ENCODE measurements around the gene GLRX5. TPM values are rescaled to one million over a fixed set of nuclear protein-coding genes. Genes with fewer than 3 reads are reported as not detected.

The GLRX5 gene
- polyA plus RNA-seq, 1 donor from 2014 or later = 34.5 TPM

DNA sequence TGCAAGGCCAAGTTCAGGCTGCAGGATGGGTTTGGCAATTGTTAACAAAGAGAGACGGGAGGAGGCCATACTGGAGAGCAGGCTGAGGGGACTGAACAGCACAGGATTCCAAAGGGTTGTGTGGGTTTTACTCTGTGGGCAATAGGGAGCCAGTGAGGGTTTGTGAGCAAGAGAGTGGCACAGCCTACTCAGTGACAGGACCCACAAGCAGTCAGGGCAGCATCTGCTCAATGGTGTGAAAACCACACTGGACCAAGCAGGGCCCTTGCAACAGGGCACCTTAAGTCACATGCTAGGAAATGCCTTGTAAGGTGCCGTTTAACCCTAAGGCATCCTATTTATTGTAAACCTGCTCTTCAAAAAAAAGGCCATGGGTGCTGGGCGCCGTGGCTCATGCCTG, 40.4 kb upstream of the GLRX5 start:
- Mint-ChIP-seq H3K27ac (peak overlapping the region; percentile 94 to 98 (median 97)), H3K36me3 (peaks cover 9% of the 10 kb centered on the region), H3K9me3 (peaks cover 0 to 4% (median 0%) of the 10 kb centered on the region in 3 donors), H3K27me3 (no peaks in the 10 kb centered on the region), H3K4me3 (peak overlapping the region in 3 of 4 donors; percentile 84 to 89 (median 86)), H3K4me1 (peaks cover 55 to 69% (median 66%) of the 10 kb centered on the region in 3 donors)

GRCh38 chr14:95495076-95495475, 39.8 kb upstream of the GLRX5 start:
- H3K9me3 Mint-ChIP-seq = peaks cover 0 to 4% (median 0%) of the 10 kb centered on the region in 3 donors
- H3K27me3 Mint-ChIP-seq = no peaks in the 10 kb centered on the region
- peaks cover 9% of the 10 kb centered on the region for H3K36me3 Mint-ChIP-seq
- H3K4me1 Mint-ChIP-seq = peaks cover 56 to 69% (median 67%) of the 10 kb centered on the region in 3 donors
- peak overlapping the region; percentile 61 to 89 (median 85) for H3K4me3 Mint-ChIP-seq
- peak overlapping the region; percentile 94 to 98 (median 97) for H3K27ac Mint-ChIP-seq

DNA sequence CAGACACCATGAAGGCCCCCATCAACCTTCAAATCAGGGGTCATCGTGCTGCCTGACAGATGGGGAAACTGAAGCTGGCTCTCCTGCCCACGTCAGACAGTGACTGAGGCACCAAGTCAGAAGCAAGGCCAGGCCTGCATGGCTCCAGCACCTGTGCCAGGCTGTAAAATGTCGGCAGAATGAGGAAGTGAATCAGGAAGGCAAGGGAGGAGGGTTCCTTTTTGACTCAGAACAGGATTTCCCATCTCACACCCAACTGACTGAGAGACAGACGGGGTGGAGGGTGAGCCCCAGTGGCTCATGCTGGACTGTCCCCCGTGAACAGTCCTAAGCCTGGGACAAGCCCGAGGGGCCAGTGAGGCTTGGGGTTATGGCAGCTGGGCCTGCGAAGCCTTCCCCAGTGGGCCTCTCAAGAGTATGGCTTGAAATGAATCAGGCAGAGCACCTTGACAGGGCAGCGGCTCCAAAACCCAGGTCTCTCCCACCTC, 39.3 kb upstream of the GLRX5 start:
- H3K4me3 Mint-ChIP-seq = peak overlapping the region; percentile 61 to 89 (median 85)
- peaks cover 54 to 67% (median 64%) of the 10 kb centered on the region in 3 donors for H3K4me1 Mint-ChIP-seq
- peak overlapping the region; percentile 94 to 98 (median 97) for H3K27ac Mint-ChIP-seq
- peaks cover 0 to 4% (median 0%) of the 10 kb centered on the region in 3 donors for H3K9me3 Mint-ChIP-seq
- H3K36me3 Mint-ChIP-seq = peaks cover 11% of the 10 kb centered on the region
- no peaks in the 10 kb centered on the region for H3K27me3 Mint-ChIP-seq

GRCh38 chr14:95496111-95496681, 38.7 kb upstream of the GLRX5 start:
- Mint-ChIP-seq H3K27me3 (no peaks in the 10 kb centered on the region), H3K27ac (peak overlapping the region; percentile 94 to 98 (median 97)), H3K36me3 (peaks cover 17% of the 10 kb centered on the region), H3K4me1 (peaks cover 57 to 67% (median 66%) of the 10 kb centered on the region in 3 donors), H3K4me3 (peak overlapping the region in 3 of 4 donors; percentile 84 to 89 (median 86)), H3K9me3 (peaks cover 0 to 4% (median 0%) of the 10 kb centered on the region in 3 donors)

- H3K27ac Mint-ChIP-seq = peak overlapping the region; percentile 94 to 98 (median 97)
- H3K36me3 Mint-ChIP-seq = peaks cover 17% of the 10 kb centered on the region
- H3K9me3 Mint-ChIP-seq = peaks cover 0 to 4% (median 0%) of the 10 kb centered on the region in 3 donors
- H3K4me1 Mint-ChIP-seq = peaks cover 57 to 71% (median 69%) of the 10 kb centered on the region in 3 donors
- peak overlapping the region in 3 of 4 donors; percentile 20 to 89 (median 84) for H3K4me3 Mint-ChIP-seq
- no peaks in the 10 kb centered on the region for H3K27me3 Mint-ChIP-seq
Measured at GRCh38 chr14:95496690-95497259, 38.1 kb upstream of the GLRX5 start.

GRCh38 chr14:95497561-95498011, 37.3 kb upstream of the GLRX5 start:
- Mint-ChIP-seq H3K4me3 (peak overlapping the region in 3 of 4 donors; percentile 43 to 88 (median 78)), H3K27ac (peak overlapping the region; percentile 94 to 98 (median 97)), H3K36me3 (peaks cover 15% of the 10 kb centered on the region), H3K27me3 (no peaks in the 10 kb centered on the region), H3K4me1 (peaks cover 56 to 76% (median 69%) of the 10 kb centered on the region in 3 donors), H3K9me3 (no peaks in the 10 kb centered on the region)

GRCh38 chr14:95498622-95499353, 36.1 kb upstream of the GLRX5 start:
- Mint-ChIP-seq H3K27me3 (no peaks in the 10 kb centered on the region), H3K4me3 (peak overlapping the region in 2 of 4 donors; percentile 8 to 31), H3K9me3 (no peaks in the 10 kb centered on the region), H3K36me3 (peaks cover 15% of the 10 kb centered on the region), H3K27ac (peak overlapping the region in 2 of 3 donors; percentile 13 to 73), H3K4me1 (peaks cover 58 to 78% (median 77%) of the 10 kb centered on the region in 3 donors)

GRCh38 chr14:95499354-95499750, 35.5 kb upstream of the GLRX5 start:
- Mint-ChIP-seq H3K9me3 (no peaks in the 10 kb centered on the region), H3K36me3 (peaks cover 17% of the 10 kb centered on the region), H3K4me3 (peak overlapping the region in 2 of 4 donors; percentile 31 to 51), H3K4me1 (peaks cover 58 to 79% (median 77%) of the 10 kb centered on the region in 3 donors), H3K27ac (peak overlapping the region; percentile 13 to 88 (median 73)), H3K27me3 (no peaks in the 10 kb centered on the region)

DNA sequence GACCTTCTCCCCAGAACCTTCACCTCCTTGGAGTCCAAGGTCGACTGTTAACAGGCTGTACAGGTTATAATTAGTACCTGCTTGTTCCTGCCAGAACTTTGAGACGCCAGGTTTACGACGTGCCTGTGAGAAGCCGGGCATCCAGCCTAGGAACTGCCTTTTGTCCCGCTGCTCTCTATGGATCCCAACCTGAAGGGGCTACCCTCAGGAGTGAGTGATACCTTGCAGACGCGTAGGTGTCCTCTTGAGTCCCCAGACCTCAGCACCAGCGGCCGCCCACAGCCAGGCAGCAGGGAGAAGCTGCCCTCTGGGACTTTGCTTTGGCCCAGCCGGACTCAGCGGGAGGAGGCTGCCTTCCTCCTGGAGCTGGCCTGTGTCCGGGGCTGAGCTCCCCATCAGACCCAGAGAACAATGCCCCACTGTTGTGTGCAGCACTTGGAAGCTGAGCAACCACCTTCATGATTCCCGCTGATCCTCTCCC, 34.6 kb upstream of the GLRX5 start:
- Mint-ChIP-seq H3K27ac (peak overlapping the region; percentile 73 to 90 (median 85)), H3K4me1 (peaks cover 59 to 78% (median 76%) of the 10 kb centered on the region in 3 donors), H3K9me3 (no peaks in the 10 kb centered on the region), H3K4me3 (peak overlapping the region in 1 of 4 donors; percentile 85), H3K27me3 (no peaks in the 10 kb centered on the region), H3K36me3 (peaks cover 15% of the 10 kb centered on the region)

- H3K36me3 Mint-ChIP-seq = peaks cover 14% of the 10 kb centered on the region
- no peaks in the 10 kb centered on the region for H3K27me3 Mint-ChIP-seq
- peak overlapping the region; percentile 73 to 90 (median 85) for H3K27ac Mint-ChIP-seq
- H3K9me3 Mint-ChIP-seq = no peaks in the 10 kb centered on the region
- H3K4me3 Mint-ChIP-seq = peak overlapping the region in 3 of 4 donors; percentile 63 to 86 (median 85)
- H3K4me1 Mint-ChIP-seq = peaks cover 55 to 77% (median 74%) of the 10 kb centered on the region in 3 donors
Measured at GRCh38 chr14:95500772-95501401, 34.0 kb upstream of the GLRX5 start.

GRCh38 chr14:95502381-95502950, 32.4 kb upstream of the GLRX5 start:
- no peaks in the 10 kb centered on the region for H3K9me3 Mint-ChIP-seq
- peaks cover 47 to 75% (median 66%) of the 10 kb centered on the region in 3 donors for H3K4me1 Mint-ChIP-seq
- peaks cover 14% of the 10 kb centered on the region for H3K36me3 Mint-ChIP-seq
- peak overlapping the region in 3 of 4 donors; percentile 37 to 82 (median 79) for H3K4me3 Mint-ChIP-seq
- H3K27me3 Mint-ChIP-seq = no peaks in the 10 kb centered on the region
- H3K27ac Mint-ChIP-seq = peak overlapping the region in 2 of 3 donors; percentile 63 to 82

DNA sequence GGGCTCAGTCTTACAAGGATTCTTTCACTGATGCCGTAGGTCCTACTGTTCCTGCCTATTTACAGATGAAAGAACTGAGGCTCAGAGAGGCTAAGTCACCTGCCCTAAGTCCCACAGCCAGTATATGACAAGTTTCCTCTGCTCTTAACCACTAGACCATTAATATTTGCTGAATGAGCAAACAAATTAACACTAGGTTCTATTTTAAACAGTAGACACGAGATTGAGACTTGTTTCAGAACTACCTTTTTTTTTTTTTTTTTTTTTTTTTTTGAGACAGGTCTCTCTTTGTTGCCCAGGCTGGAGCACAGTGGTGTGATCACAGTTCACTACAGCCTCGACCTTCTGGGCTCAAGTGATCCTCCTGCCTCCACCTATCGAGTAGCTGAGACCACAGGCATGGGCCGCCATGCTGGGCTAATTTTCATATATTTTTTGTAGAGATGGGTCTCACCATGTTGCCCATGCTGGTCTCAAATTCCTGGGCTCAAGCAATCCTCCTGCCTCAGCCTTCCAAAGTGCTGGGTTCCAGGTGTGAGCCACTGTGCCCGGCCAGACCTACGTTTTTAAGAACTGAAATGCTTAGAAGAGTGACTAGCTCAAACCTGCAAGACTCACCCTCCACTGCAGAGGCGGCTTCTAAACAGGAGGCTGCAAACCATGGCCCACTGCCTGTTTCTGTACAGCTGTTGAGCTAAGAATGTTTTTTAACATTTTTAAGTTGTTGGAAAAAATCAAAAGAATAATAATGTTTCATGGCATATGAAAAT, 31.3 kb upstream of the GLRX5 start:
- peak overlapping the region in 3 of 4 donors; percentile 3 to 88 (median 67) for H3K4me3 Mint-ChIP-seq
- H3K9me3 Mint-ChIP-seq = no peaks in the 10 kb centered on the region
- peaks cover 50 to 73% (median 66%) of the 10 kb centered on the region in 3 donors for H3K4me1 Mint-ChIP-seq
- H3K27me3 Mint-ChIP-seq = no peaks in the 10 kb centered on the region
- H3K27ac Mint-ChIP-seq = peak overlapping the region; percentile 7 to 78 (median 63)
- peaks cover 14% of the 10 kb centered on the region for H3K36me3 Mint-ChIP-seq
